HepG2 (cell line): ENCODE results near the gene TXNIP. TPM values are rescaled to one million over a fixed set of nuclear protein-coding genes. Genes with fewer than 3 reads are reported as not detected.

Experiments used
- ATAC-seq: fragments of 200-7000 bp; cut with Tn5 transposase; 3 replicates; pipeline ENCODE4 v1.9.1; 2020; ENCODE audit warnings: mild to moderate bottlenecking, moderate library complexity
- BruUV-seq: library from RNA; stranded (reverse); fragments of 400-500 nt; replicated peaks from 2 replicates; lab custom pipeline; 2021; lab: Mats Ljungman, UMichigan
- CTCF ChIA-PET: fragments of 300-600 bp; formaldehyde crosslinking; extraction: SDS; loops from one replicate; lab custom pipeline; 2021; ENCODE audit warnings: low total read pairs, inconsistent platforms, low intra/inter-chr PET ratio; lab: Yijun Ruan, JAX
- POLR2A ChIA-PET: fragments of 350-600 bp; sonication (Branson Sonifier 250); formaldehyde crosslinking; loops from one replicate; lab custom pipeline; 2020; ENCODE audit warnings: antibody characterized with exemption, inconsistent platforms; lab: Yijun Ruan, JAX
- DNase-seq: peaks from one replicate; pipeline ENCODE4 v3.0.0-alpha.2; 2015; ENCODE audit warnings: low spot score
- FAIRE-seq: peaks from 3 replicates; lab custom pipeline; 2011; peaks lifted over from hg19 to GRCh38; lab: Jason Lieb, UNC
- H2AFZ ChIP-seq: one replicate; pipeline ENCODE4 v1.6.1; 2011; ENCODE audit warnings: low read length, inconsistent platforms
- H3K27ac ChIP-seq: fragments of 300-600 bp; 3 replicates; pipeline ENCODE4 v1.8.0; 2011; ENCODE audit warnings: mixed run types, mild to moderate bottlenecking, mixed read lengths, low read length, inconsistent platforms; ENCODE audit not compliant: insufficient read depth; ENCODE audit errors: extremely low read length
- H3K27me3 ChIP-seq, 2 experiments: fragments of 200-600 bp in 1 of 2; 2 replicates in 1 of 2; 3 replicates in 1 of 2; pipeline versions ENCODE4 v1.6.0 to v1.8.0; 2011; ENCODE audit warnings: low read length in 2 of 2, mild to moderate bottlenecking in 2 of 2, moderate library complexity in 2 of 2, inconsistent platforms in 1 of 2; ENCODE audit not compliant: insufficient read depth in 2 of 2, control insufficient read depth in 1 of 2
- H3K36me3 ChIP-seq, 2 experiments: fragments of 200-600 bp in 1 of 2; replicated peaks in 1 of 2; 2 replicates in 1 of 2; 3 replicates in 1 of 2; pipeline versions ENCODE4 v1.5.1 to v1.8.0; 2011; ENCODE audit warnings: low read length in 2 of 2, inconsistent platforms in 1 of 2; ENCODE audit not compliant: insufficient read depth in 2 of 2, control insufficient read depth in 1 of 2
- H3K4me1 ChIP-seq: 2 replicates; pipeline ENCODE4 v1.5.1; 2012; ENCODE audit warnings: low read length, inconsistent platforms; ENCODE audit not compliant: insufficient read depth
- H3K4me2 ChIP-seq: 2 replicates; pipeline ENCODE4 v1.6.0; 2011; ENCODE audit warnings: low read depth, low read length, inconsistent platforms
- H3K4me3 ChIP-seq, 3 experiments: fragments of 200-600 bp in 1 of 3; sonication (generic), shearing (Covaris generic) in 1 of 3; replicated peaks in 1 of 3; 2 replicates each; pipeline ENCODE4 v1.5.1; 2011 to 2016; ENCODE audit warnings: low read length in 3 of 3, inconsistent platforms in 2 of 3, low read depth in 2 of 3, mild to moderate bottlenecking in 2 of 3, control low read depth in 1 of 3, mixed read lengths in 1 of 3; ENCODE audit not compliant: insufficient read depth in 1 of 3
- H3K79me2 ChIP-seq: one replicate; pipeline ENCODE4 v1.6.1; 2011; ENCODE audit warnings: low read length, inconsistent platforms; ENCODE audit not compliant: insufficient read depth
- H3K9ac ChIP-seq: 2 replicates; pipeline ENCODE4 v1.6.0; 2011; ENCODE audit warnings: mild to moderate bottlenecking, low read depth, low read length, inconsistent platforms; ENCODE audit not compliant: insufficient read depth
- H3K9me3 ChIP-seq: 2 replicates; pipeline ENCODE4 v1.5.1; 2012; ENCODE audit warnings: mild to moderate bottlenecking, low read length
- H4K20me1 ChIP-seq: 2 replicates; pipeline ENCODE4 v1.6.0; 2011; ENCODE audit warnings: inconsistent platforms, mild to moderate bottlenecking, low read length, moderate library complexity; ENCODE audit not compliant: insufficient read depth
- ATF7 ChIP-seq, 2 experiments: fragments of 450-650 bp in 1 of 2; sonication (generic) in 1 of 2; formaldehyde crosslinking in 1 of 2; IDR thresholded peaks; 2 replicates each; pipeline versions ENCODE4 v1.4.0 to v1.6.1; 2016 to 2020; ENCODE audit warnings: antibody characterized with exemption in 1 of 2, mild to moderate bottlenecking in 1 of 2, missing genetic modification reagents in 1 of 2
- NCOA5 ChIP-seq: sonication (generic); formaldehyde crosslinking; IDR thresholded peaks from 2 replicates; pipeline ENCODE4 v1.4.0; 2020; ENCODE audit warnings: missing genetic modification reagents
- WGBS: methylation state at CpG from one replicate; pipeline ENCODE4 v1.1.6; 2017; ENCODE audit warnings: low lambda C conversion rate; 5-methylcytosine and 5-hydroxymethylcytosine counted together
- in situ Hi-C: cut with HindIII; loops from 2 replicates; pipeline ENCODE4 v1.10.0; 2017; ENCODE audit warnings: low pct_unique_long_range_greater_than_20kb; ENCODE audit not compliant: extremely low pct_ligation_motif_present
- intact Hi-C: fragments of 100-400 bp; cut with micrococcal nuclease; formaldehyde crosslinking; loops from one replicate; pipeline ENCODE4 v1.10.0; 2022; ENCODE audit not compliant: unreplicated experiment
- polyA plus RNA-seq, 8 experiments: library from polyadenylated mRNA; depleted of rRNA in 3 of 8; stranded (reverse) in 7 of 8; unstranded in 1 of 8; fragments of >200 nt; fragmentation: Illumina TruSeq in 4 of 8; extraction: Trizol in 4 of 8; gene quantifications; 2 replicates each; pipeline versions ENCODE4 v1.2.1 to v1.2.3, GENCODE V29; 2011 to 2016; ENCODE audit warnings: low read depth in 4 of 8, missing spikeins in 1 of 8, mixed read lengths in 1 of 8; ENCODE audit not compliant: insufficient read depth in 1 of 8
- total RNA-seq, 5 experiments: library from RNA; depleted of rRNA; stranded (reverse); fragments of >200 nt; fragmentation: Illumina TruSeq; extraction: Trizol; gene quantifications; 2 replicates each; pipeline ENCODE4 v1.2.3, GENCODE V29; 2016; ENCODE audit warnings: low read depth in 1 of 5
- TF ChIP-seq, protein P1 (sequence below): sonication (generic); formaldehyde crosslinking; IDR thresholded peaks from 2 replicates; pipeline ENCODE4 v1.4.0; 2020; ENCODE audit warnings: missing genetic modification reagents
- TF ChIP-seq, protein P2 (sequence below): sonication (generic); formaldehyde crosslinking; IDR thresholded peaks from 2 replicates; pipeline ENCODE4 v1.5.1; 2020; ENCODE audit warnings: missing genetic modification reagents, mild to moderate bottlenecking, borderline replicate concordance

The TXNIP gene
- total and polyA plus RNA-seq, 2 of the 13 experiments (the other 11 are each of a cell fraction or from before 2014, with no cell fraction given): 24.4 to 237 TPM

DNA sequence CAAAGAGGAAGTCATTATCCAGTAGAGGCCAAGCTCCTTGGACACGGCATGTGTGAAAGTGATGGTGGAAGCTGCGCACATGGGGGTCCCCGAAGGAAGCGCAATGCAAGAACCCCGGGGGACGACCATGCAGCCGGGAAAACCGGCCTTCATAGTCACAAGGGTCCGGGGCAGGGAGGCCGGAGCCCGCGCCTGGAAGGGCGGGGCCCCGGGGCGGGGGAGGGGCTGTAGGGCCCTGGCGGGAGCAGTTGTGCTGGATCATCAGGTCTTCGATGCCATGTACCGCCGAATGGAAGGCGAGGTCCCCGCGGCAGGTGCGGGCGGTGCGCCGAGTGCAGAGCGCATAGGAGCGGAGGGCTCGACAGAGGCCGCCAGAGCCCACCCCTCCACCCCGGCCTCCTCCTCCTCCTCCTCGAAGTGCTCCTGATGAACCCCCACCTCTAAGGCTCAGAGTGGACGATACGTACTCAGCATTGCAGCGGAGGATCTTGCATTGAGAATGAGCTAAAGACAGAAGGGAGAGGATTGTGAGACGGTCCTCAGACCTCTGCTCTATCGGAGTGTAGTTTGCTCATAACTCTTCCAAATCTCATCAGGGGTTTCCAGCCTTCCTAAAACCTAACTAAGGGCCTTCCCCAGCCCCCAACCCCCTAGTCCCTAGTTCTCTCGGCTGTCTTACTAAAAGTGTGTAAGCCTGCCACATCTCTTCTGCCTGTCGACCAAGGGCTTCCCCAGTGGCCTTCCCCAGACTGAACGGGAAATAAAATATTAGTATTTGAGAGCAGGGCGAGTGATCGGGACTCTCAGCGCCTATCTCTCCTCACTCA, 23.1 kb upstream of the TXNIP start:
- TF ChIP-seq, protein P1, sequence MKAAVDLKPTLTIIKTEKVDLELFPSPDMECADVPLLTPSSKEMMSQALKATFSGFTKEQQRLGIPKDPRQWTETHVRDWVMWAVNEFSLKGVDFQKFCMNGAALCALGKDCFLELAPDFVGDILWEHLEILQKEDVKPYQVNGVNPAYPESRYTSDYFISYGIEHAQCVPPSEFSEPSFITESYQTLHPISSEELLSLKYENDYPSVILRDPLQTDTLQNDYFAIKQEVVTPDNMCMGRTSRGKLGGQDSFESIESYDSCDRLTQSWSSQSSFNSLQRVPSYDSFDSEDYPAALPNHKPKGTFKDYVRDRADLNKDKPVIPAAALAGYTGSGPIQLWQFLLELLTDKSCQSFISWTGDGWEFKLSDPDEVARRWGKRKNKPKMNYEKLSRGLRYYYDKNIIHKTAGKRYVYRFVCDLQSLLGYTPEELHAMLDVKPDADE (CRISPR knock-in tag): no peak
- TF ChIP-seq ATF7 (IDR thresholded peaks at IDR 0.05) (no peak), ATF7 (CRISPR knock-in tag; IDR thresholded peaks at IDR 0.05) (no peak), NCOA5 (CRISPR knock-in tag) (no peak)
- TF ChIP-seq, protein P2, sequence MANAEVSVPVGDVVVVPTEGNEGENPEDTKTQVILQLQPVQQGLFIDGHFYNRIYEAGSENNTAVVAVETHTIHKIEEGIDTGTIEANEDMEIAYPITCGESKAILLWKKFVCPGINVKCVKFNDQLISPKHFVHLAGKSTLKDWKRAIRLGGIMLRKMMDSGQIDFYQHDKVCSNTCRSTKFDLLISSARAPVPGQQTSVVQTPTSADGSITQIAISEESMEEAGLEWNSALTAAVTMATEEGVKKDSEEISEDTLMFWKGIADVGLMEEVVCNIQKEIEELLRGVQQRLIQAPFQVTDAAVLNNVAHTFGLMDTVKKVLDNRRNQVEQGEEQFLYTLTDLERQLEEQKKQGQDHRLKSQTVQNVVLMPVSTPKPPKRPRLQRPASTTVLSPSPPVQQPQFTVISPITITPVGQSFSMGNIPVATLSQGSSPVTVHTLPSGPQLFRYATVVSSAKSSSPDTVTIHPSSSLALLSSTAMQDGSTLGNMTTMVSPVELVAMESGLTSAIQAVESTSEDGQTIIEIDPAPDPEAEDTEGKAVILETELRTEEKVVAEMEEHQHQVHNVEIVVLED (CRISPR knock-in tag): no peak
- TF ChIP-seq, all 625 proteins: peak for 0
- no peaks in the 10 kb centered on the region for H3K79me2 ChIP-seq
- intact Hi-C loops (no loop called here), in situ Hi-C loops (loop anchor here (10.0 kb wide), 1 partner anchor 175 kb away; the partner anchor contains the start of gene NUDT17)
- H4K20me1 ChIP-seq: no peaks in the 10 kb centered on the region
- DNase-seq (no peak), FAIRE-seq (no peak), ATAC-seq (no peak)
- H3K4me1 ChIP-seq: peaks cover 27% of the 10 kb centered on the region
- ChIA-PET CTCF (no interaction called here), POLR2A (interaction anchor here (1.0 to 2.3 kb wide), 5 partner anchors 12 to 33 kb away, joined by 3 to 15 read pairs (median 5); no protein-coding TSS in a partner anchor)
- no peaks in the 10 kb centered on the region for H3K27me3 ChIP-seq
- no peak overlapping the region for H3K4me3 ChIP-seq
- no peak overlapping the region for H2AFZ ChIP-seq
- WGBS: 95% methylated on average over 43 of the region's 43 CpGs
- H3K27ac ChIP-seq: no peak overlapping the region
- H3K4me2 ChIP-seq: no peak overlapping the region
- H3K9ac ChIP-seq: no peak overlapping the region
- BruUV-seq: no TSS peak
- no peaks in the 10 kb centered on the region for H3K9me3 ChIP-seq
- H3K36me3 ChIP-seq: no peaks in the 10 kb centered on the region
